GM21390 (cell line): Measurements from ENCODE around the gene IZUMO4.
A peak's percentile ranks its signal among the peaks of the same experiment; 100 is the strongest.
"Not testable (repeated sequence)": the region's sequence is repeated elsewhere in the genome, so short reads cannot be mapped to it uniquely, and the experiment has no call there.

ENCODE experiments used
- ATAC-seq: cut with Tn5 transposase; IDR thresholded peaks from one replicate; pipeline ENCODE4 v1.9.1; 2021; ENCODE audit not compliant: unreplicated experiment

Gene IZUMO4

DNA sequence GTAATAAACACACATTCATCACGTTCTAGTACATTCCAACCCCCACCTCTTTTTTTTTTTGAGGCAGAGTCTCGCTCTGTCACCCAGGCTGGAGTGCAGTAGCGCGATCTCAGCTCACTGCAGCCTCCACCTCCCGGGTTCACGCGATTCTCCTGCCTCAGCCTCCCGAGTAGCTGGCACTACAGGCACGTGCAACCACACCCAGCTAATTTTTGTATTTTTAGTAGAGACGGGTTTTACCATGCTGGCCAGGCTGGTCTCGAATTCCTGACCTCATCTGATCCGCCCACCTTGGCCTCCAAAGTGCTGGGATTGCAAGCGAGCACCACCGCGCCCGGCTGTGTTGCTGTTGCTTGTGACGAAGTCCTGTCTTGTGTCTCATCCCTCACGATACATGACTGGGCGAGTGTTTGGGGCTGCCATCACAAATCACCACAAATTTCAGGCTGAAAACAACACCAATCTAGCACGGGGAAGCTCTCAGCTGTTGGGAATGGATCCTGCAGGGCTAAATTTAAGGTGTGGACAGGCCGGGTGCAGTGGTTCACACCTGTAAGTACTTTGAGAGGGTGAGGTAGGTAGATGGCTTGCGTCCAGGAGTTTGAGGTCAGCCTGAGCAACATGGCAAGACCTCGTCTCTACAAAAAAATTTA is 16.3 kb upstream of the IZUMO4 start:
- no peak for ATAC-seq

DNA sequence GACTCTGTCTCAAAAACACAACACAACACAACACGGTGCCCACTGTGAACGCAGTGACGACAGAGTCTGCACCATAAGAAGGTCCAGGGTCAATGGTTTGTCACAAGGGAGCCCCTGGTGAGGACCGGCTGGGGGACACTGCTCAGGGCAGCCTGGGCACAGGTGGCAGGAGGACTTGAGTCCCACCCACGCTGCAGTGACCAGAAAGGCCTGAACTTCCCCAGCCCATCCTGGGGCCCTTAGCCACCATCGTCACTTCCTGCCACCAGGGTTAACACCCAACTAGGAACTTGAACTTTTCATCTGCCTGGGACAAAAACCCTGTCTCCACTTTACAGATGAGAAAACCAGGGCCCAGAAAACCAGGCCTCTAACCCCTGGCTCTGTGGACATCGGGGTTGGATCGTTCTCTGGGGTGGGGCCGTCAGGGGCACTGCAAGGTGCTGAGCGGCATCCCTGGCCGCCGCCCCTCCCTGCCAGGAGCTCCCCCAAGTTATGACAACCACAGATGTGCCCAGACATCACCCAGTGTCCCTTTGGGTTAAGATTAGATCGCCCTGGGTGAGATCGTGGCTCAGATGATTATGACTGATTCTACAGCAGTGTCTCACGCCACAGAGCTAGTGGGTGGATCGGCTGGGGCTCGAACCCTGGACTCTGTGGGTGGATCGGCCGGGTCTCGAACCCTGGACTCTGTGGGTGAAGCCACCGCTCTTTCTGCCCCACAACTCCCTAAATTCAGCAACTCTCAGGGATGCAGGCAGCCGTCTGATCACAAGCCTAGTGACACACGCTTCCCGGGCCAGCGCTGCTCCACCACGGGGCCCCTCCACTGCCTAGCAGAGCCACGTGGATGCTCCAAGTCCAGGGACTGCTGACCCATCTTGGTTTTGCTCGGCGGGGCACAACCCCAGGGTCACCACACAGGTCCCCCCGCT is 14.6 kb upstream of the IZUMO4 start:
- no peak for ATAC-seq

DNA sequence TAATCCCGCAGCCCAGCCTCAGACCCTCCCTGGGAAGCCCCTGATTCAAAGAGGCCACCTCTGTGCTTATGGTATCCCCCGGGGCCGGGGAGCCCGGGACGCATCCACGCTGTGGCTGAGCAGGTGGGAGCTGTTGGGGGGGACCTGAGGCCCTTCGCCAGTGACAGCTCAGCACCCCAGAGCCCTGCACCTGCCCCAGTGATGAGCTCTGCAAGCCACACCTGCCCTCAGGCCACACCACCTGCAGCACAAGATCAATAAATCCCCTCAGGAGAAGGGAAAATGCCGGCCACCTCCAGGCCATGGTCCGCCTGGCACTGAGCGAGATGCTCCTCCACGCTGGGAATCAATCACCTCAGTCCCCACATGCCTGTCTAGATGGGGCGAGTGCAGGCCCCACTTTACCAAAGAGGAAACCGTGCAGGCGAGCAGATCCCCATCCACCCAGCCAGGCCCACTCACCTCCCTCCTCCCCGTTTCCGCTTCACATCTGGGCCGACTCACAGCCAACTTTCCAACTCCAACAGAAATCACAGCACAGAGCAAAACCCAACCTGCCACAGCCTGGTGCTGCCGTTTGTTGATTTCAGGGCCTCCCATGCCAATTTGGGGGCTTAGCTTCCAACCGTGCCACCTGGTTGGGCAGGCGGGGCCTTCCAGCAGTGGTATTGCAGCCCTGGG is 13.4 kb upstream of the IZUMO4 start:
- ATAC-seq, result no peak

DNA sequence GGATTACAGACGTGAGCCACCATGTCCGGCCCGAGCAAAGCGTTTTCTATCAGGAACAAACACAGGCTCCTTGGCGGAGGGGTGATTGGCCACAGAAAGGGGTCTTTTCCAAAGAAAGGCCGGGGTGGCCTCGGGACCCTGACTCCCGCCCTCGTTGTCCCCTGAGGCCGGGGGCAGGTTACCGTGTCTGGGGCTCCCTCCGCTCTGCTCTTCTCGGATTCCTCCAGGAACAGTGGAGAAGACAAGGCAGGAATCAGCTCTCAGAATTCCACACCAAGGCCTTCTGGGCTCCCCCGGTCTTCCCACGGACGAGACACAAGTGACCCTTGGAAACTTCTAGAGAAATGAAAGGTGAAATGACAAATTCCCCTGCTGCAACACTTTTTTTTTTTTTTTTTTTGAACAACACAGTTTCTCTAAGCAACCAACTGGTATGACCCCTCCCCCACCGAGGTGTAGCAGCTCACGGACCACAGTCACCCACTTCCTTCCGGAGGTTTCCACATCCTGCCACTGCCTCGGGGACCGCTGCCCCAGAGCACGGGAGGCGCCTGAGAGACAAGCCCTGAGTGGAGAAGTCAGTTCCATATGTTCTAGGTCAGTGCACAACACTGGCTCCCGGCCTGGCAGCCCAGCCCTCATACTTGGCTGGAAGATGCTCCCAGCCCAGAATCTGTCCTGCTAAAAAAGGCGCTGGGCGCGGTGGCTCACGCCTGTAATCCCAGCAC is 11.6 kb upstream of the IZUMO4 start:
- no peak for ATAC-seq

DNA sequence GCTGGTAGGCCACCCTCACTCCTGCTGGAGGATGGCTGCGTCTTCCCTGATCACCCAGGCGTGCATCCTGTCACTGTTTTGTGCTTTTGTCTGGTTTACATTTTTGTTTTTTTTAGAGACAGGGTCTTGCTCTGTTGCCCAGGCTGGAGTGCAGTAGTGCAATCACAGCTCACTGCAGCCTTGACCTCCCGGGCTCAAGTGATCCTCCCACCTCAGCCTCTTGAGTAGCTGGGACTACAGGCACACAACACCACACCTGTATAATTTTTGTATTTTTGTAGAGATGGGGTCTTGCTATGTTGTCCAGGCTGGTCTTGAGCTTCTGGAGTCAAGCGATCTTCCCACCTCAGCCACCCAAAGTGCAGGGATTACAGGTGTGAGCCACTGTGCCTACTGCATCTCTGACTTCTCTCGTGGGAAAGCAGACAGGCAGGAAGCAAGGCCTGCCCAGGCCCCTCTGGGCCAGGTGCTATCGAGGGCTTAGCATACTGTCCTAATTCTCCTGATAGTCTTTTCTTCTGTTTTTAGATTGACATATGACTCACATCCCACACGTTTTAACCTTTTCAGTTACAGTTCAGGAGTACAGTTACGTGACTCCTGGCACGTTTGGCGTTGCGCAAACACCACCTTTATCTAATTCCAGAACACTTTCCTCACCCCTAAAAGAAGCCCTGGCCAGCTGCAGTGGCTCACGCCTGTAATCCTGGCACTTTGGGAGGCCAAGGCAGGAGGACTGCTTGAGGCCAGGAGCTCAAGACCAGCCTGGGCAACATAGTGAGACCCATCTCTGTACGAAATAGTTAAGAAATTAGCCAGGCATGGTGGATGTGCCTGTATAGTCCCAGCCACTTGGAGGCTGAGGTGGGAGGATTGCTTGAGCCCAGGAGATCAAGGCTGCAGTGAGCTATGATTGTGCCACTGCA is 9.8 kb upstream of the IZUMO4 start:
- ATAC-seq, result not testable (repeated sequence)

DNA sequence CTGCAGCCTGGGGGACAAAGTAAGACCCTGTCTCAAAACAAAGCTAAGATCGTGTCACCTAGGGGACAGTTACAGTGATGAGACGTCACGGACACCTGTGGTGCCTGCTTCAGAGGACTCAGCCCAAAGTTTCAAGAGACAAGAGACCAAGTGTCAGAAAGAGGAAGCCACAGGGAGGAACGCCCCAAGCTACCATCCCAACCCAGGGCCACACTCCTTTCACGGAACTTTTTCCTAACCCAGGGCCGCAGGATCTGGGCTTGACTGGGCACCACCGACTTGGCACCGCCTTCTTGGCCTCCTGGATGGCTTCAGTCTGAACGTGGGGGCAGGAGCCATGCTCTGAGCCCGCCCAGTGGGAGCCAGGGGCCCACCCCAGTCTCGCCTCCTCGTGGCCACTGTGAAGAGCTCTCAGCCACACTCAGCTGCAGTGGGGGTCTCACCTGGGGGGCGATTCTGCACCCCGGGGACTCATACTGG is 9.1 kb upstream of the IZUMO4 start:
- no peak for ATAC-seq

DNA sequence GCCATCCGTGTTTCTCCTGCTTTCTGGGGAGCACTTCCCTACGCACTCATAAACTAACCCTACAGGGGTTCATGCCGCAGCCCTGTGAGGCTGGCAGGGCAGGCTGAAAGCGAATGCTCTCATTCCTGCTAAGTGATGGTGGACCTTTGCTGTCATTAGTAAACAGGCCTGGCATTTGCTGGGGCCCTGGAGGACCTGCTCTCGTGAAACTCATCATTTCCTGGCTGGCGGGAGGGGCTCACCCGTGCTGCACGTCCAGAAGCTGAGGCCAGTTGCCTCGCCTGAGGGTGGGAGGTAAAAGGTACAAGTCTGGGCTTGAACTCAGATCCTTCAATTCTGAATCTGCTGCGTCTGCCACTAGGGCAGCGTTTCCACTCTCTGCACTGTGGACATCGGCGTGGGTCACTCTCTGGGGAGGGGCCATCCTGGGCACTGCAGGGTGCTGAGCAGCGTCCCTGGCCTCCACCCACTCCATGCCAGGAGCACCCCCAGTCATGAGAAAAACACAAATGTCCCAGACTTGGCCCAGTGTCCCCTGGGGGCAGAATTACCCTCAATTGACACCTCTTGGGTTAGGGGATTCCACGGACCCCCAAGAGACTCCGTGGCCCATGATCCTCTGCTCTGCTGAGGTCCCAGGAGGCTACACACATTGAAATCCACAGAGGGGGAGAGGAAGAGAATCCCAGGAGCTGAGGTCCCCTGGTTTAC is 7.6 kb upstream of the IZUMO4 start:
- ATAC-seq, result no peak

DNA sequence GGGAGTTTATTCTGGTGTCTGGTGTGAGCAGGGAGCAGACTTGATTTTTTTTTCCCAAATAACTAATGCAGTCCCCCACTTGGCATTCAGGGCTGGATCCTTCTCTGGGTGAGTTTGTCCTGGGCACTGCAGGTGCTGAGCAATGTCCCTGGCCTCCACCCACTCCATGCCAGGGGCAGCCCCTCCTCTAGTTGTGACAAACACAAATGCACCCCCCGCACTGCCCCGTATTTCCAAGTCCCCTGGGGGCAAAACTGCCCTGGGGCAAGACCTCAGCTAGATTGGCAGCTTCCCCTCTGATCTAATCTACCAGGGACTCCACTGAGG is 7.0 kb upstream of the IZUMO4 start:
- ATAC-seq, result no peak

DNA sequence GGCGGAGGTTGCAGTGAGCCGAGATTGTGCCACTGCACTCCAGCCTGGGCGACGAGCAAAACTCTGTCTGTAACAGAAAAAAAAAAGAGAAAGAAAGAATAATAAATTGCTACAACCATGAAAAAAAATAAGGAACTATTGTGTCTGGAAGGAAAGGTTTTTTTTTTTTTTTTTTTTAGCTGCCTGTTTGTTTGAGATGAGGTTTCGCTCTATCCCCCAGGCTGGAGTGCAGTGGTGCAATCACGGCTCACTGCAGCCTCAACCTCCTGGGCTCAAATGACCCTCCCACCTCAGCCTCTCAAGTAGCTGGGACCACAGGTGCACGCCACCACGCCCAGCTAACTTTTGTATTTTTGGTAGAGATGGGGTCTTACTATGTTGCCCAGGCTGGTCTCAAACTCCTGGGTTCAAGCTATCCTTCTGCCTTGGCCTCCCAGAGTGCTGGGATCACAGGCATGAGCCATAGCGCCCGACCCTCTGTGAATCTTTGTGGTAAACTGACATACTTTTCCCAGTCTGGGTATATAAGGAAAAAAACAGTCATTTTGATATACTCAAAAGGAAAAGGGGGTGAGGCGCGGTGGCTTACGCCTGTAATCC is 4.7 kb upstream of the IZUMO4 start:
- ATAC-seq, result not testable (repeated sequence)

DNA sequence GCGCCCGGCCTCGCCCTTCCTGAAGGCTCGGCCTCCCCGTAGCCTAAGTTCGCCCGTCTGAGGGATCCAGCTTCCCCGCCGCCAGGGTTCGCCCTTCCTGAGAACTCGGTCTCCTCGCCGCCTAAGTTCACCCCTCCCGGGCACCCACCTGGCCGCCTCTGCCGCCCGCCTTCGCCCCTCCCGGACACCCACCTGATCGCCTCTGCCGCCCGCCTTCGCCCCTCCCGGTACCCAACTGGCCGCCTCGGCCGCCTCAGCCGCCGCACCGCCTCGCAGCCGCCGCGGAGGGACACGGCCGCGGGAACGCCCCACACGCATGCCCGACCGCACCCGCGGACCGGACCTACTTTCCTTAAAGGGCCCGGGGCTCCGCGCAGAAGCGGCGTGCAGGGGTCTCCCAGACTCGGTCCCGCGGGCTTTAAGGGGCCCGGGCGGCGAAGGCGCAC is 658 bp upstream of the IZUMO4 start, which contains the start of gene MOB3A:
Gene MOB3A (minus strand): TSS at position 293 of the 446 bp plus-strand sequence. CDS start 17,766 bp downstream, outside the sequence.
- ATAC-seq, result peak; percentile 26

DNA sequence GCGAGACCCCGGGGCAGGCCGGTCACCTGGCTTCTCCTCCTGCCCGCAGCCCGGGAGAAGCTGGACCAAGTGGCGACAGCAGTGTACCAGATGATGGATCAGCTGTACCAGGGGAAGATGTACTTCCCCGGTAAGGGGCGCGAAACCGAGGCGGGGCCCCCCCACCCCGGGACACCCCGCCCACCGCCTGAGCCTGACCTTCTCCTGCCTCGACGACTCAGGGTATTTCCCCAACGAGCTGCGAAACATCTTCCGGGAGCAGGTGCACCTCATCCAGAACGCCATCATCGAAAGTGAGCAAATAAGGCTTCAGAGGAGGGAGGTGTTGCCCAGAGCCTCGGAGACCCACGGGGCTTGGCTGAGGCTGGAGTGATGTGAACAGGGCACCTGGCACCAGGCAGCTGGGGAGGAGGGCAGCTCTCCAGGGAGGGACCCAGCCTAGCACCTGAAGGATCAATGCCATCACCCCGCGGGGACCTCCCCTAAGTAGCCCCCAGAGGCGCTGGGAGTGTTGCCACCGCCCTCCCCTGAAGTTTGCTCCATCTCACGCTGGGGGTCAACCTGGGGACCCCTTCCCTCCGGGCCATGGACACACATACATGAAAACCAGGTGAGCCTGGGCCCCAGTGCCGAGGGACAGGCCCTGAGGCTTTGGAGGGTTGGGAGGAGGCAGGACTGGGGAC is 629 bp downstream of the IZUMO4 start:
- no peak for ATAC-seq

DNA sequence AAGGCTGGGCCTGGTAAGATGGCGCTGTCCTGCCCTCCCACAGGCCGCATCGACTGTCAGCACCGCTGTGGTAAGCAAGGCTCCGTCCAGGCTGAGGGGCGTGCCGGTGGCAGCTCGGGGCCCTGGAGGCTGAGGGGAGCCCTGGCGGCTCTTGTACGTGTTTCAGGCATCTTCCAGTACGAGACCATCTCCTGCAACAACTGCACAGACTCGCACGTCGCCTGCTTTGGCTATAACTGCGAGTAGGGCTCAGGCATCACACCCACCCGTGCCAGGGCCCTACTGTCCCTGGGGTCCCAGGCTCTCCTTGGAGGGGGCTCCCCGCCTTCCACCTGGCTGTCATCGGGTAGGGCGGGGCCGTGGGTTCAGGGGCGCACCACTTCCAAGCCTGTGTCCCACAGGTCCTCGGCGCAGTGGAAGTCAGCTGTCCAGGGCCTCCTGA is 1.2 kb downstream of the IZUMO4 start:
- no peak for ATAC-seq

DNA sequence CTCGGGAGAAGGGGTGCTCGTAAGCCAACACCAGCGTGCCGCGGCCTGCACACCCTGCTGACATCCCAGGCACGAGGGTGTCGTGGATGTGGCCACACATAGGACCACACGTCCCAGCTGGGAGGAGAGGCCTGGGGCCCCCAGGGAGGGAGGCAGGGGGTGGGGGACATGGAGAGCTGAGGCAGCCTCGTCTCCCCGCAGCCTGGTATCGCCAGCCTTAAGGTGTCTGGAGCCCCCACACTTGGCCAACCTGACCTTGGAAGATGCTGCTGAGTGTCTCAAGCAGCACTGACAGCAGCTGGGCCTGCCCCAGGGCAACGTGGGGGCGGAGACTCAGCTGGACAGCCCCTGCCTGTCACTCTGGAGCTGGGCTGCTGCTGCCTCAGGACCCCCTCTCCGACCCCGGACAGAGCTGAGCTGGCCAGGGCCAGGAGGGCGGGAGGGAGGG is 2.4 kb downstream of the IZUMO4 start:
- ATAC-seq, result no peak

DNA sequence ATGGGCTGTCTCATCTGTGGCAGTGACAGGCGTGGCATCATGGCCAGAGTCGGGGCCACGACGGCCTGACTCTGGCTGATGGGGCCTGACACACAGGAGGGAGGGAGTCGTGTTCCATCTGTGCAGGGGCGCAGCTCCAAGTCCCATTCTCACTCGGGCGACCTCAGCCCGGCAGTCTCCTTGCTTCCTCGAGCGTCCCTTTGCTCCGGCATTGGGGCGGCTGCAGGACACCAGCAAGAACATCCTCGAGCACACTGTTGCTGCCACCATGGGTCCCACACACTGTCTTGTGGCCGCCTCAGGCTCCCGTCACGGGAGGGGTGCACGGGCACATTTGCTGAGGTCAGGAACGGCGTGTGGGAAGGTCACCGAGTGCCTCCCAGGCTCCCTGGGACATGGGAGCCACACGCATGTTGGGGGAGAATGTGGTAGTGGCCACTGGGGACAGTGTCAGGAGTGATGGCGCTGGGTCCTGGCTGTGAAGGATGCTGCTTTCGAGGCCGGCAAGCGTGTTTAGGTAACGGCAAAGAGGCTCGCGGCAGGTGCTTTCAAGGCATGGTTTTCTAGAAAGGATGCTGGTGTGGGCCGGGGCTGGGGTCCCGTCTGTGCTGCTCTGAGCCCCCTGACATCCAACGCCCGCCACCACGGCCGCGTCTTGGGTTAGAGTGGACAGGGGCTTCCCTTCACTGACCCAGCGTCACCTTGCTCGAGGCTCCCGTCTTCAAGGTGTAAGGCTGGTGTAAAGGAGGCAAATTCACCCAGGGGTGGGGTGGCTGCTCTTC is 3.4 kb downstream of the IZUMO4 start:
- no peak for ATAC-seq

DNA sequence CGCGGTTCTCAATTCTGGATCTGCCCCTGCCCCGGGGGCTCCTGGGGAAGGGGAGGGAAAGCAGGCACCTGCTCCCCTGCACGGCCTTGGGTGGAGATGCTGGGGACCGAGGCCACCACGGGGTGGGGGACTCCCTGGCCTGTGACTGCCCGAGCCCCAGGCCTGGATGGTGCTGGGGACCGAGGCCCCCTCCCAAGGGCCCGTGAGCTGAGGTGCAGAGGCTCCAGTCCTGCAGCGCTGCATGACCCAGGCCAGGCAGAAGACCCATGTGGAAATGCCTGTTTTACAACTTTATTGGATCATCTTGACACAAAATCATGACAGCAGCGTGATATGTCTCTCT is 4.0 kb downstream of the IZUMO4 start:
- no peak for ATAC-seq

DNA sequence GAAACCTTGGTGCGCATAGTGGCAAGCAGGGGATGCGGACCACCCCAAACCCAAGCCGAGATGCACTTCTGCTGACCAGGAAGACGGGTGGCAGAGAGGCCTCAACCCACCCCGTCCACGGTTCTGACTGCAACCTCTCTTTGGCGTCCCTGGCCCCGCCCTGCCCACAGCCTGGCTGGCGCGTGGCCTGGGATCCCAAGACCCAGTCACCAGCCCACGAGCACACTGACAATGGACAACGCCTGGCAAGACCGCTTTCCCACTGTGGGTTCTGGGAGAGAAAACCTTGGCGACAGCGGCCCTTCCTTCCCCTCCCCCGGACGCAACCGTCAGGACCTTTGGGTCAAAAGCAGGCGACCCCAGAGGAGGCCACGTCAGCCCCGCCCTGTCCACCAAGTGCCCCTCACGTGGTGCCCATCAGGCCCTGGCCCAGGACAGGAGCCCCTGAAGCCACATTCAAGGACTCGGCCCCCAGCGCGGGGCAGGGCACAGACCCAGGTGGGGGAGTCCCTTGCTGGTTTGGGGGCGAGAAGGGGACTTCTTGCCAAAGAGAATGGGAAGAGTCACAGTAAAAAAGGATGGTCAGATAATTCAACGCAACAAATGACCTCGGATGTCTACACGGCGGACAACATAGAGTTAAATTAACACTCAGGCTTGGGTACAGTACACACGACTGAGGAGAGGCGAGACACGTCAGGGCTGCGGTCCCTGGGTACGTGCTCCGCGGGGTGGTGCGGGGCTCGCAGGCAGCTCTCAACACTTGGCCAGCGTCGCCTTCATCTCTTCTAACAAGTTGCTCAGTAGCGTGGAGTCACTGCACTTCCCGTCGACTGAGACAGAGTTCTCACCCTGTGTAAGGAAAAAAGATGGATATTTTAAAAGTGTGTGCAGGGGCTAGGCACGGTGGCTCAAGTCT is 5.0 kb downstream of the IZUMO4 start:
- ATAC-seq, result no peak
